ENCODE data around the gene MESD.

The MESD gene

GRCh38 chr15:80985981-80986380, 3.6 kb downstream of the MESD start:
- Histone ChIP-seq H3K9ac (ENCODE audit: low read length) (no peak overlapping the region), H3K27me3 (replicated peaks; ENCODE audit: control insufficient read depth, insufficient read depth, low read length) (no peaks in the 10 kb centered on the region), H3K4me1 (ENCODE audit: control insufficient read depth, insufficient read depth, low read length) (peaks cover 32% of the 10 kb centered on the region), H3K9me3 (ENCODE audit: control insufficient read depth, low read length) (no peaks in the 10 kb centered on the region), H3K36me3 (ENCODE audit: control insufficient read depth, insufficient read depth, low read length, severe bottlenecking) (no peaks in the 10 kb centered on the region), H3K4me3 (ENCODE audit: low read length) (no peak overlapping the region)
- DNase-seq (ENCODE audit: low read depth): no peak

- peak; percentile 79 for DNase-seq (ENCODE audit: low read depth)
Observed at GRCh38 chr15:80984856-80985255, 4.8 kb downstream of the MESD start.

GRCh38 chr15:80982839-80983238, 6.8 kb downstream of the MESD start:
- DNase-seq (ENCODE audit: low read depth): no peak
- H3K27me3 ChIP-seq (replicated peaks; ENCODE audit: control insufficient read depth, insufficient read depth, low read length): no peaks in the 10 kb centered on the region
- H3K4me3 ChIP-seq (ENCODE audit: low read length): no peak overlapping the region
- H3K9ac ChIP-seq (ENCODE audit: low read length): no peak overlapping the region
- H3K4me1 ChIP-seq (ENCODE audit: control insufficient read depth, insufficient read depth, low read length): peaks cover 13% of the 10 kb centered on the region
- H3K36me3 ChIP-seq (ENCODE audit: control insufficient read depth, insufficient read depth, low read length, severe bottlenecking): peaks cover 23% of the 10 kb centered on the region
- H3K9me3 ChIP-seq (ENCODE audit: control insufficient read depth, low read length): no peaks in the 10 kb centered on the region

More at GRCh38 chr15:80984856-80985255, 4.8 kb downstream of the MESD start:
- Histone ChIP-seq H3K4me1 (ENCODE audit: control insufficient read depth, insufficient read depth, low read length) (peaks cover 22% of the 10 kb centered on the region), H3K9me3 (ENCODE audit: control insufficient read depth, low read length) (no peaks in the 10 kb centered on the region), H3K4me3 (ENCODE audit: low read length) (no peak overlapping the region), H3K27me3 (replicated peaks; ENCODE audit: control insufficient read depth, insufficient read depth, low read length) (no peaks in the 10 kb centered on the region), H3K9ac (ENCODE audit: low read length) (no peak overlapping the region), H3K36me3 (ENCODE audit: control insufficient read depth, insufficient read depth, low read length, severe bottlenecking) (peaks cover 5% of the 10 kb centered on the region)

GRCh38 chr15:80982205-80982604, 7.4 kb downstream of the MESD start:
- Histone ChIP-seq H3K4me3 (ENCODE audit: low read length) (no peak overlapping the region), H3K36me3 (ENCODE audit: control insufficient read depth, insufficient read depth, low read length, severe bottlenecking) (peaks cover 23% of the 10 kb centered on the region), H3K27me3 (replicated peaks; ENCODE audit: control insufficient read depth, insufficient read depth, low read length) (no peaks in the 10 kb centered on the region), H3K9me3 (ENCODE audit: control insufficient read depth, low read length) (no peaks in the 10 kb centered on the region), H3K9ac (ENCODE audit: low read length) (no peak overlapping the region), H3K4me1 (ENCODE audit: control insufficient read depth, insufficient read depth, low read length) (peaks cover 14% of the 10 kb centered on the region)
- no peak for DNase-seq (ENCODE audit: low read depth)

GRCh38 chr15:80979538-80980200, 9.9 kb downstream of the MESD start:
- DNase-seq (ENCODE audit: low read depth): no peak
- no peaks in the 10 kb centered on the region for H3K27me3 ChIP-seq (replicated peaks; ENCODE audit: control insufficient read depth, insufficient read depth, low read length)
- H3K9me3 ChIP-seq (ENCODE audit: control insufficient read depth, low read length): no peaks in the 10 kb centered on the region
- peaks cover 3% of the 10 kb centered on the region for H3K4me1 ChIP-seq (ENCODE audit: control insufficient read depth, insufficient read depth, low read length)
- peaks cover 23% of the 10 kb centered on the region for H3K36me3 ChIP-seq (ENCODE audit: control insufficient read depth, insufficient read depth, low read length, severe bottlenecking)
- H3K9ac ChIP-seq (ENCODE audit: low read length): no peak overlapping the region
- H3K4me3 ChIP-seq (ENCODE audit: low read length): no peak overlapping the region

GRCh38 chr15:80978685-80979329, 10.8 kb downstream of the MESD start:
- peaks cover 8% of the 10 kb centered on the region for H3K4me1 ChIP-seq (ENCODE audit: control insufficient read depth, insufficient read depth, low read length)
- H3K9me3 ChIP-seq (ENCODE audit: control insufficient read depth, low read length): no peaks in the 10 kb centered on the region
- no peaks in the 10 kb centered on the region for H3K27me3 ChIP-seq (replicated peaks; ENCODE audit: control insufficient read depth, insufficient read depth, low read length)
- H3K4me3 ChIP-seq (ENCODE audit: low read length): no peak overlapping the region
- no peak overlapping the region for H3K9ac ChIP-seq (ENCODE audit: low read length)
- no peak for DNase-seq (ENCODE audit: low read depth)
- H3K36me3 ChIP-seq (ENCODE audit: control insufficient read depth, insufficient read depth, low read length, severe bottlenecking): peaks cover 23% of the 10 kb centered on the region

- no peak overlapping the region for H3K4me3 ChIP-seq (ENCODE audit: low read length)
- H3K9me3 ChIP-seq (ENCODE audit: control insufficient read depth, low read length): no peaks in the 10 kb centered on the region
- peak; percentile 91 for DNase-seq (ENCODE audit: low read depth)
- H3K4me1 ChIP-seq (ENCODE audit: control insufficient read depth, insufficient read depth, low read length): peaks cover 9% of the 10 kb centered on the region
- no peaks in the 10 kb centered on the region for H3K27me3 ChIP-seq (replicated peaks; ENCODE audit: control insufficient read depth, insufficient read depth, low read length)
- peaks cover 23% of the 10 kb centered on the region for H3K36me3 ChIP-seq (ENCODE audit: control insufficient read depth, insufficient read depth, low read length, severe bottlenecking)
- H3K9ac ChIP-seq (ENCODE audit: low read length): no peak overlapping the region
Observed at GRCh38 chr15:80977627-80978036, 12.0 kb downstream of the MESD start.

GRCh38 chr15:80976851-80977250, 12.8 kb downstream of the MESD start:
- peaks cover 9% of the 10 kb centered on the region for H3K4me1 ChIP-seq (ENCODE audit: control insufficient read depth, insufficient read depth, low read length)
- DNase-seq (ENCODE audit: low read depth): no peak
- no peaks in the 10 kb centered on the region for H3K9me3 ChIP-seq (ENCODE audit: control insufficient read depth, low read length)
- H3K4me3 ChIP-seq (ENCODE audit: low read length): no peak overlapping the region
- no peaks in the 10 kb centered on the region for H3K27me3 ChIP-seq (replicated peaks; ENCODE audit: control insufficient read depth, insufficient read depth, low read length)
- peaks cover 23% of the 10 kb centered on the region for H3K36me3 ChIP-seq (ENCODE audit: control insufficient read depth, insufficient read depth, low read length, severe bottlenecking)
- H3K9ac ChIP-seq (ENCODE audit: low read length): no peak overlapping the region

GRCh38 chr15:80974914-80975313, 14.7 kb downstream of the MESD start:
- no peak for DNase-seq (ENCODE audit: low read depth)
- H3K4me3 ChIP-seq (ENCODE audit: low read length): no peak overlapping the region
- H3K9me3 ChIP-seq (ENCODE audit: control insufficient read depth, low read length): no peaks in the 10 kb centered on the region
- no peaks in the 10 kb centered on the region for H3K27me3 ChIP-seq (replicated peaks; ENCODE audit: control insufficient read depth, insufficient read depth, low read length)
- H3K36me3 ChIP-seq (ENCODE audit: control insufficient read depth, insufficient read depth, low read length, severe bottlenecking): peaks cover 18% of the 10 kb centered on the region
- H3K4me1 ChIP-seq (ENCODE audit: control insufficient read depth, insufficient read depth, low read length): peaks cover 9% of the 10 kb centered on the region
- no peak overlapping the region for H3K9ac ChIP-seq (ENCODE audit: low read length)

- Histone ChIP-seq H3K36me3 (ENCODE audit: control insufficient read depth, insufficient read depth, low read length, severe bottlenecking) (no peaks in the 10 kb centered on the region), H3K4me3 (ENCODE audit: low read length) (no peak overlapping the region), H3K4me1 (ENCODE audit: control insufficient read depth, insufficient read depth, low read length) (peaks cover 16% of the 10 kb centered on the region), H3K27me3 (replicated peaks; ENCODE audit: control insufficient read depth, insufficient read depth, low read length) (no peaks in the 10 kb centered on the region), H3K9me3 (ENCODE audit: control insufficient read depth, low read length) (no peaks in the 10 kb centered on the region), H3K9ac (ENCODE audit: low read length) (no peak overlapping the region)
- no peak for DNase-seq (ENCODE audit: low read depth)
Observed at GRCh38 chr15:80972276-80972675, 17.3 kb downstream of the MESD start.

- Histone ChIP-seq H3K27me3 (replicated peaks; ENCODE audit: control insufficient read depth, insufficient read depth, low read length) (no peaks in the 10 kb centered on the region), H3K4me3 (ENCODE audit: low read length) (no peak overlapping the region), H3K9me3 (ENCODE audit: control insufficient read depth, low read length) (no peaks in the 10 kb centered on the region), H3K9ac (ENCODE audit: low read length) (no peak overlapping the region), H3K36me3 (ENCODE audit: control insufficient read depth, insufficient read depth, low read length, severe bottlenecking) (no peaks in the 10 kb centered on the region), H3K4me1 (ENCODE audit: control insufficient read depth, insufficient read depth, low read length) (peaks cover 18% of the 10 kb centered on the region)
- DNase-seq (ENCODE audit: low read depth): no peak
Observed at GRCh38 chr15:80971143-80971542, 18.5 kb downstream of the MESD start.
